ENCODE data around the gene NCAN. TPM values are rescaled to one million over a fixed set of nuclear protein-coding genes. Genes with fewer than 3 reads are reported as not detected.

NCAN gene
- polyA plus RNA-seq, 2 of the 4 experiments (the other 2 are of a cell fraction): 0.03 to 0.05 TPM

GRCh38 chr19:19239675-19240074 is 27.9 kb downstream of the NCAN start:
- ATAC-seq (no peak), FAIRE-seq (no peak), DNase-seq (ENCODE audit: low read depth in 1 of 2, low spot score in 1 of 2) (no peak)
- Histone ChIP-seq H3K4me2 (no peak overlapping the region), H3K4me3 (no peak overlapping the region), H3K9me3 (peaks cover 7% of the 10 kb centered on the region; the same call in 2 of the 3 replicates), H3K27ac (no peak overlapping the region), H3K4me1 (no peaks in the 10 kb centered on the region)
- TF ChIP-seq GATA3 (IDR thresholded peaks at IDR 0.05; ENCODE audit: borderline replicate concordance) (no peak), ZNF302 (CRISPR knock-in tag; IDR thresholded peaks at IDR 0.05) (no peak), HOXB13 (CRISPR knock-in tag; IDR thresholded peaks at IDR 0.05; ENCODE audit: low read depth) (no peak), KDM5A (IDR thresholded peaks at IDR 0.05) (no peak), CBX8 (IDR thresholded peaks at IDR 0.05) (no peak), MYC (IDR thresholded peaks at IDR 0.05; ENCODE audit: borderline replicate concordance, low read length) (no peak), BHLHE40 (IDR thresholded peaks at IDR 0.05; ENCODE audit: low read depth, low read length) (no peak), HMGXB4 (CRISPR knock-in tag; IDR thresholded peaks at IDR 0.05; ENCODE audit: borderline replicate concordance) (no peak), CEBPB (IDR thresholded peaks at IDR 0.05) (no peak), EHMT2 (IDR thresholded peaks at IDR 0.05; ENCODE audit: low read depth) (no peak), RCOR1 (IDR thresholded peaks at IDR 0.05; ENCODE audit: low read depth, low read length) (no peak), EHF (CRISPR knock-in tag; IDR thresholded peaks at IDR 0.05) (no peak), ZSCAN20 (CRISPR knock-in tag; IDR thresholded peaks at IDR 0.05) (no peak), MAZ (IDR thresholded peaks at IDR 0.05; ENCODE audit: borderline replicate concordance, low read depth, low read length) (no peak), ESRRA (IDR thresholded peaks at IDR 0.05; ENCODE audit: borderline replicate concordance, low read length) (no peak), HEYL (CRISPR knock-in tag; IDR thresholded peaks at IDR 0.05) (no peak), CHD4 (IDR thresholded peaks at IDR 0.05; ENCODE audit: borderline replicate concordance) (no peak), NR3C1 (IDR thresholded peaks at IDR 0.05) (no peak), HOXA7 (CRISPR knock-in tag; IDR thresholded peaks at IDR 0.05) (no peak)
- TF ChIP-seq, protein P1, sequence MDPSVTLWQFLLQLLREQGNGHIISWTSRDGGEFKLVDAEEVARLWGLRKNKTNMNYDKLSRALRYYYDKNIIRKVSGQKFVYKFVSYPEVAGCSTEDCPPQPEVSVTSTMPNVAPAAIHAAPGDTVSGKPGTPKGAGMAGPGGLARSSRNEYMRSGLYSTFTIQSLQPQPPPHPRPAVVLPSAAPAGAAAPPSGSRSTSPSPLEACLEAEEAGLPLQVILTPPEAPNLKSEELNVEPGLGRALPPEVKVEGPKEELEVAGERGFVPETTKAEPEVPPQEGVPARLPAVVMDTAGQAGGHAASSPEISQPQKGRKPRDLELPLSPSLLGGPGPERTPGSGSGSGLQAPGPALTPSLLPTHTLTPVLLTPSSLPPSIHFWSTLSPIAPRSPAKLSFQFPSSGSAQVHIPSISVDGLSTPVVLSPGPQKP (IDR thresholded peaks at IDR 0.05; ENCODE audit: low read depth, low read length): no peak
- POLR2A ChIA-PET: no interaction called here
- CTCF ChIA-PET: no interaction called here

DNA sequence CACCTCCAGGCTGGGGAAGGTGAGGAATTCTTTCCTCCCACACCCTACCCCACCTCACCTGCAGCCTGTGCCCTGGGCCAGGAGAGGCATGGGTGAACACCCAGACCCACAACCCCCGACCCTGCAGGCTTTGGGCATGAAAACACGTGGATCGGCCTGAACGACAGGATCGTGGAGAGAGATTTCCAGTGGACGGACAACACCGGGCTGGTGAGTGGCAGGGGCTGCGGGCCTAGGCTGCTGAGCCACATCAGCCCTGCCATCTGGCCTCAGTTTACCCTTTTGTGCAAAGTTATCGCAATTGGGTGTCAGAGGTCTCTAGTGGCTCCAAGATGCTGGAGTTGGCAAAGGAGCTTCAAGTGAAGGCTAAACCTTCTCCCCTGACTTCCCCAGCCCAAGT is 28.7 kb downstream of the NCAN start:
- peaks cover 4% of the 10 kb centered on the region; the same call in 1 of the 3 replicates for H3K9me3 ChIP-seq
- FAIRE-seq (no peak), ATAC-seq (no peak), DNase-seq (ENCODE audit: low read depth in 1 of 2, low spot score in 1 of 2) (no peak)
- WGBS (ENCODE audit: missing lambda C conversion rate): 100% methylated on average over 1 of the region's 9 CpGs
- ChIA-PET CTCF (no interaction called here), POLR2A (no interaction called here)
- no peak for TF ChIP-seq CEBPB (IDR thresholded peaks at IDR 0.05)
- TF ChIP-seq HMGXB4 (CRISPR knock-in tag; IDR thresholded peaks at IDR 0.05; ENCODE audit: borderline replicate concordance): no peak
- TF ChIP-seq, protein P2, sequence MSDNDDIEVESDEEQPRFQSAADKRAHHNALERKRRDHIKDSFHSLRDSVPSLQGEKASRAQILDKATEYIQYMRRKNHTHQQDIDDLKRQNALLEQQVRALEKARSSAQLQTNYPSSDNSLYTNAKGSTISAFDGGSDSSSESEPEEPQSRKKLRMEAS (IDR thresholded peaks at IDR 0.05): no peak
- TF ChIP-seq JUN (IDR thresholded peaks at IDR 0.05): no peak
- no peak for TF ChIP-seq ATOH8 (CRISPR knock-in tag; IDR thresholded peaks at IDR 0.05; ENCODE audit: low read depth)
- TF ChIP-seq, protein P3, sequence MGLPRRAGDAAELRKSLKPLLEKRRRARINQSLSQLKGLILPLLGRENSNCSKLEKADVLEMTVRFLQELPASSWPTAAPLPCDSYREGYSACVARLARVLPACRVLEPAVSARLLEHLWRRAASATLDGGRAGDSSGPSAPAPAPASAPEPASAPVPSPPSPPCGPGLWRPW (IDR thresholded peaks at IDR 0.05): no peak
- TF ChIP-seq CBX8 (IDR thresholded peaks at IDR 0.05): no peak
- TF ChIP-seq ZNF302 (CRISPR knock-in tag; IDR thresholded peaks at IDR 0.05): no peak
- no peak for TF ChIP-seq MAZ (IDR thresholded peaks at IDR 0.05; ENCODE audit: borderline replicate concordance, low read depth, low read length)
- TF ChIP-seq PHF8 (IDR thresholded peaks at IDR 0.05; ENCODE audit: borderline replicate concordance, low read depth): no peak
- TF ChIP-seq FOSB (CRISPR knock-in tag; IDR thresholded peaks at IDR 0.05): no peak
- TF ChIP-seq RCOR1 (IDR thresholded peaks at IDR 0.05; ENCODE audit: low read depth, low read length): no peak
- TF ChIP-seq NR3C1 (IDR thresholded peaks at IDR 0.05): no peak
- no peak for TF ChIP-seq TFCP2L1 (CRISPR knock-in tag; IDR thresholded peaks at IDR 0.05)
- TF ChIP-seq ZC3H11A (IDR thresholded peaks at IDR 0.05): no peak
- TF ChIP-seq NPAS2 (CRISPR knock-in tag; IDR thresholded peaks at IDR 0.05; ENCODE audit: borderline replicate concordance): no peak
- H3K27ac ChIP-seq: no peak overlapping the region
- H3K4me3 ChIP-seq: no peak overlapping the region
- H3K4me1 ChIP-seq: no peaks in the 10 kb centered on the region
- H3K4me2 ChIP-seq: no peak overlapping the region
